ENCODE results near the gene ATXN10.

DNA sequence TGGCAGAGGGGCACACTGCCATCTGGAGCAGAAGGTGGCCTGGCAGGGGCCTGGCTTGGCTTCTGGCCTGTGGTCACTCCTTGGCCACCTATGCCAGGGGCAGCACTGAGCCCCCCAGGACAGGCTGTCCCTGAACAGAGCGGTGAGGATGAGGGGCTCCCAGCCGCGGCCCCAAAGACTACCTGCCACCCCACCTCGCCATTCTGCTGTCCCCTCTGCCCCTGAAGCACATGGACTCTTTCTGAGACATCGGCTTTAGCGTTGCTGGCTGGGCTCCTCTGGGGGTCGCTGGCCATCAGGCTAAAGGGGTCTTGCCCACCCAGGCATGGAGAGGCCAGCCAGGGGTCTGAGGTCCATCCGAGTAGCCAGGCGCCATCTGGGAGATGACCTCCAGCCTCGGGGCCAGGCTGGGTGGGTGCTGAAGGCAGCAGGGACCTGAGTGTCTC lies 217.5 kb downstream of the ATXN10 start:
- TF ChIP-seq EZH2 (IDR thresholded peaks at IDR 0.05; ENCODE audit: insufficient read depth, poor library complexity, severe bottlenecking) (no peak), EZH2phosphoT487 (IDR thresholded peaks at IDR 0.05; ENCODE audit: insufficient read depth, low read depth) (no peak)
